ENCODE measurements around the gene PANX2. TPM values are rescaled to one million over a fixed set of nuclear protein-coding genes. Genes with fewer than 3 reads are reported as not detected.

The PANX2 gene
- total and polyA plus RNA-seq, 8 donors = 0.25 to 1.8 (median 1.1) TPM; not detected in 3

DNA sequence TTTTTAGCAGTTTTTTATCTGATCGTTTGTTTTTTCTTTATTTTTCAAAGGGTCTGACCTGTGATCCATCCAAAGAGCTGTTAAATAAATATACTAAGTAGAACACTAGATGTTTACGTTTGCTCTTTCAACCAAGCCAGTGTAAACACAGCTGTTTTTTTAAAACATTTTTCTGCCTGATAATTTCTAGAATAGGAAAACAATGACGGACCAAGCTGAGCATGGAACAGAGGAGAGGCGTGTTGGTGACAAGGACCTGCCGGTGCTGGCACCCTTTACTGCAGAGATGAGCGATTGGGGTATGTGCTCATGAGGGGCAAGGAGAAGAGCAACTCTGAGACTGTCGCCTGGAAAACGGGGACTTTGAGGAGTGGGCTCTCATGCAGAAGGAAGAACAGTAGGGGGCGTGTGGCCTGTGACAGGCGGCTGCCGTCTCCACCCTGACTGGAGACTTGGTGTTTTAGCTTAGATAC, 28.6 kb upstream of the PANX2 start:
- no peaks in the 10 kb centered on the region for H3K9me3 ChIP-seq
- no peak overlapping the region for H3K27ac ChIP-seq
- peaks cover 7 to 13% (median 10%) of the 10 kb centered on the region in 4 donors for H3K4me1 ChIP-seq
- H3K4me3 ChIP-seq = no peak overlapping the region
- H3K27me3 ChIP-seq = peaks cover 0 to 22% (median 7%) of the 10 kb centered on the region in 3 donors
- intact Hi-C loops (cut with DNase I; ENCODE audit: low total_unique reads) = no loop called here
- TF ChIP-seq POLR2A (IDR thresholded peaks at IDR 0.05) = no peak
- TF ChIP-seq, protein P1, sequence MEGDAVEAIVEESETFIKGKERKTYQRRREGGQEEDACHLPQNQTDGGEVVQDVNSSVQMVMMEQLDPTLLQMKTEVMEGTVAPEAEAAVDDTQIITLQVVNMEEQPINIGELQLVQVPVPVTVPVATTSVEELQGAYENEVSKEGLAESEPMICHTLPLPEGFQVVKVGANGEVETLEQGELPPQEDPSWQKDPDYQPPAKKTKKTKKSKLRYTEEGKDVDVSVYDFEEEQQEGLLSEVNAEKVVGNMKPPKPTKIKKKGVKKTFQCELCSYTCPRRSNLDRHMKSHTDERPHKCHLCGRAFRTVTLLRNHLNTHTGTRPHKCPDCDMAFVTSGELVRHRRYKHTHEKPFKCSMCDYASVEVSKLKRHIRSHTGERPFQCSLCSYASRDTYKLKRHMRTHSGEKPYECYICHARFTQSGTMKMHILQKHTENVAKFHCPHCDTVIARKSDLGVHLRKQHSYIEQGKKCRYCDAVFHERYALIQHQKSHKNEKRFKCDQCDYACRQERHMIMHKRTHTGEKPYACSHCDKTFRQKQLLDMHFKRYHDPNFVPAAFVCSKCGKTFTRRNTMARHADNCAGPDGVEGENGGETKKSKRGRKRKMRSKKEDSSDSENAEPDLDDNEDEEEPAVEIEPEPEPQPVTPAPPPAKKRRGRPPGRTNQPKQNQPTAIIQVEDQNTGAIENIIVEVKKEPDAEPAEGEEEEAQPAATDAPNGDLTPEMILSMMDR (IDR thresholded peaks at IDR 0.05) = no peak
- no peak for TF ChIP-seq POLR2AphosphoS5 (IDR thresholded peaks at IDR 0.05)
- no peak for TF ChIP-seq EP300 (IDR thresholded peaks at IDR 0.05)
- H3K36me3 ChIP-seq = no peaks in the 10 kb centered on the region
- 12 to 27% (median 22%) methylated on average over 11 of the region's 11 CpGs for WGBS, 5 donors
- DNase-seq = no peak

DNA sequence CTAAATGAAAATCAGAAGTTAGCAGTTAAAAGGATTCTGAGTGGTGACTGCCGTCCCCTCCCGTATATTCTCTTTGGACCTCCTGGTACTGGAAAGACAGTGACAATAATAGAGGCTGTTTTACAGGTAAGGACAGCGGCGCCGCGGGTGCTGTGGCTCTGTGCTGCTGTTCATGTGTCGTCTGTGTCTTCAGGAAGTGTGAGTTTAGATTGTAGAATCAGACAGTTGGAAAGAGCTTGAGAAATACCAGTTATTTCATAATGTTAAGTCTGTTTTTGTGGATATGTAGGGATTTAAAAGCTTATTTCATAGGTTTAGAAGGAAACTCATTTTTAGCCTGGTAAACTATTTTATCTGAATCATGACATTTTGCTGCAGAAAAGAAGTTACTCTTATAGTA, 27.4 kb upstream of the PANX2 start:
- peaks cover 0 to 22% (median 7%) of the 10 kb centered on the region in 3 donors for H3K27me3 ChIP-seq
- DNase-seq = no peak
- 76 to 83% (median 81%) methylated on average over 7 of the region's 7 CpGs for WGBS, 5 donors
- peaks cover 7 to 14% (median 11%) of the 10 kb centered on the region in 4 donors for H3K4me1 ChIP-seq
- H3K27ac ChIP-seq = no peak overlapping the region
- TF ChIP-seq EP300 (IDR thresholded peaks at IDR 0.05) (no peak), POLR2AphosphoS5 (IDR thresholded peaks at IDR 0.05) (no peak), POLR2A (IDR thresholded peaks at IDR 0.05) (no peak)
- TF ChIP-seq, protein P1 (IDR thresholded peaks at IDR 0.05) = no peak
- intact Hi-C loops (cut with DNase I; ENCODE audit: low total_unique reads) = no loop called here
- no peaks in the 10 kb centered on the region for H3K36me3 ChIP-seq
- no peak overlapping the region for H3K4me3 ChIP-seq
- no peaks in the 10 kb centered on the region for H3K9me3 ChIP-seq

DNA sequence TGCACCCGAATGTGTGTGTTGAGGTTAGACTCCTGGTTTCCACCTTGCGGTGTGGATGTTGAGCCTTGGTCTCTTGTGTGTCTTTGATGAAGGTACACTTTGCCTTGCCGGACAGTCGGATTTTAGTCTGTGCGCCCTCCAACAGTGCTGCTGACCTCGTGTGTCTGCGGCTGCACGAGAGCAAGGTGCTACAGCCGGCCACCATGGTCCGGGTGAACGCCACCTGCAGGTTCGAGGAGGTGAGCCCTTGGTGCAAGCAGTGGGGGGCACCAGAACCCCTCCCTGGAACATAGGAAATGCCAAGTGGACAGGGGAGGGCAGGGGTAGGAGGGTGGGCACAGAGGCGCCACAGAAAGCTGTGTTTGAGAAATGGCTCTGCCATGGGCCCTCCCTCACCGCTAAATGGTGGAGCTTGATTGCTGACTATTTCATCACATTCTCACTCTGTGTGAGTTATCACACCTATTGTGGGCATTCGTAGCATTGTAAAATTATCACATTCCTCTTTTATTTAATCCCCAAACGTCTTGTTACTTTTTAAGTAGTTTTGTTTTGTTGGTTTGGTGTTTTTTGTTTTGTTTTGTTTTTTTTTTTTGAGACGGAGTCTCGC, 26.4 kb upstream of the PANX2 start:
- H3K9me3 ChIP-seq = no peaks in the 10 kb centered on the region
- H3K36me3 ChIP-seq = no peaks in the 10 kb centered on the region
- intact Hi-C loops (cut with DNase I; ENCODE audit: low total_unique reads) = no loop called here
- TF ChIP-seq EP300 (IDR thresholded peaks at IDR 0.05) = no peak
- no peak for TF ChIP-seq POLR2A (IDR thresholded peaks at IDR 0.05)
- TF ChIP-seq, protein P1 (IDR thresholded peaks at IDR 0.05) = no peak
- DNase-seq = no peak
- peaks cover 7 to 16% (median 11%) of the 10 kb centered on the region in 4 donors for H3K4me1 ChIP-seq
- H3K4me3 ChIP-seq = no peak overlapping the region
- H3K27me3 ChIP-seq = peaks cover 0 to 22% (median 7%) of the 10 kb centered on the region in 3 donors
- 78 to 84% (median 81%) methylated on average over 18 of the region's 18 CpGs for WGBS, 5 donors
- no peak overlapping the region for H3K27ac ChIP-seq

DNA sequence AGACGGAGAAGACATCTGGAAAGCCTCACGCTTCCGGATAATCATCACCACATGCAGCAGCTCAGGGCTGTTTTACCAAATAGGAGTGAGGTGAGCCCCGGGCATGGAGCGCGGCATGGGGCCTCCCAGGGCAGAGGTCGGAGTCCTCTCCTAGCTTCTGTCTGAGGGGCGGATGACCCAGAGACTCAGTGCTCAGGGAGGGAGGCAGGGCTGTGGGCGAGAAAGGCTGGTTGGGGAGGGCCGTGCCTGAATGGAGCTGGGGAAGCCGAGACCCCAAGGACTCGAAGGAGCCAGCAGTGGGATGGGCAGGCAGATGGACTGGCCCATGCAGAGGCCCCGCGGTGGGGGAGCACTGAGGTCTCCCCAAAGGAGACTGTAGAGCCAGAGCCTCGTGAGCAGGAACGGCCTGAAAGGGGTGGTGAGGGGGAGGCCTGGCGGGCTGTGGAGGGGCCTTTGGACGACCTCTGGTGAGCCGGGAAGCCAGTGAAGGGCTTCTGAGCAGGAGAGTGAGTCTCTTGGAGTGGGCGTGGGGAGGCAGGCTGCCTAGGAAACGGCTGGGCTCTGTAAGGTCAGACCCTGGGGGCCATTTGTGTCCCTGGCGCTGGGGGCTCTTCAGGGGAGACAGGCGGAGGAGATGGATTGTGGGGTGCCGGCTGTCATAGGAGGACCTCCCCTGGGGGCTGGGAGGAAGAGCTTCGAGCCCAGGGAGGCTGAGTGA, 24.7 kb upstream of the PANX2 start:
- WGBS, 5 donors = 62 to 74% (median 71%) methylated on average over 23 to 25 of the region's 25 CpGs
- H3K4me3 ChIP-seq = no peak overlapping the region
- no peak for TF ChIP-seq EP300 (IDR thresholded peaks at IDR 0.05)
- TF ChIP-seq, protein P1 (IDR thresholded peaks at IDR 0.05) = no peak
- TF ChIP-seq POLR2A (IDR thresholded peaks at IDR 0.05) = no peak
- no peak for TF ChIP-seq POLR2AphosphoS5 (IDR thresholded peaks at IDR 0.05)
- H3K27me3 ChIP-seq = peaks cover 0 to 22% (median 7%) of the 10 kb centered on the region in 3 donors
- no peak overlapping the region for H3K27ac ChIP-seq
- no peaks in the 10 kb centered on the region for H3K9me3 ChIP-seq
- intact Hi-C loops (cut with DNase I; ENCODE audit: low total_unique reads) = no loop called here
- peaks cover 7 to 16% (median 11%) of the 10 kb centered on the region in 4 donors for H3K4me1 ChIP-seq
- DNase-seq = peak in 1 of 2 donors; percentile 30
- H3K36me3 ChIP-seq = no peaks in the 10 kb centered on the region
